ENCODE results near the gene IGFLR1.

Gene IGFLR1

GRCh38 chr19:35782589-35782988 is 40.3 kb upstream of the IGFLR1 start:
- H3K4me3 ChIP-seq (ENCODE audit: low read depth, low read length) = no peak overlapping the region
- TF ChIP-seq CTCF (IDR thresholded peaks at IDR 0.05; ENCODE audit: low read depth, low read length) = no peak

DNA sequence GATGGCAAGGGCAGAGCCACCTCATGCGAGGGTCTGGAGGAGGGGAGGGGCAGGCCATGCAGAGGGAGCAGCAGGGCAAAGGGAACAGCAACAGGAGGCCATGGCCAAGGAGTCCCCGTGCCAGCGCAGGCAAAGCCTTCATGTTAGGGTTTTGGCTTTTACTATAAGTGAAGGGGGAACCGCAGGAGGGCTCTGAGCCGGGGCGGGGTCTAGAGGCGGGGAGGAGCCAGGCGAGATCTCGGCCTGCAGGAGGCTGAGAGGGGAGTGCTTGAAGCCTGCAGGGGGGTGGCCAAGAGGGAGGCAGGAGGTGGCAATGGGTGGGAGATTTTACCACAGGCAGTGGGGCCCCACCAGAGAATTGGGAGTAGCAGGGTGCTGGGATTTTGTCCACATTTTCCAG is 39.4 kb upstream of the IGFLR1 start:
- H3K4me3 ChIP-seq (ENCODE audit: low read depth, low read length) = no peak overlapping the region
- TF ChIP-seq CTCF (IDR thresholded peaks at IDR 0.05; ENCODE audit: low read depth, low read length) = no peak

GRCh38 chr19:35780717-35781116 is 38.5 kb upstream of the IGFLR1 start:
- no peak for TF ChIP-seq CTCF (IDR thresholded peaks at IDR 0.05; ENCODE audit: low read depth, low read length)

GRCh38 chr19:35780058-35780457 is 37.8 kb upstream of the IGFLR1 start:
- no peak overlapping the region for H3K4me3 ChIP-seq (ENCODE audit: low read depth, low read length)
- TF ChIP-seq CTCF (IDR thresholded peaks at IDR 0.05; ENCODE audit: low read depth, low read length) = no peak

More at GRCh38 chr19:35780717-35781116, 38.5 kb upstream of the IGFLR1 start:
- H3K4me3 ChIP-seq (ENCODE audit: low read depth, low read length) = no peak overlapping the region

DNA sequence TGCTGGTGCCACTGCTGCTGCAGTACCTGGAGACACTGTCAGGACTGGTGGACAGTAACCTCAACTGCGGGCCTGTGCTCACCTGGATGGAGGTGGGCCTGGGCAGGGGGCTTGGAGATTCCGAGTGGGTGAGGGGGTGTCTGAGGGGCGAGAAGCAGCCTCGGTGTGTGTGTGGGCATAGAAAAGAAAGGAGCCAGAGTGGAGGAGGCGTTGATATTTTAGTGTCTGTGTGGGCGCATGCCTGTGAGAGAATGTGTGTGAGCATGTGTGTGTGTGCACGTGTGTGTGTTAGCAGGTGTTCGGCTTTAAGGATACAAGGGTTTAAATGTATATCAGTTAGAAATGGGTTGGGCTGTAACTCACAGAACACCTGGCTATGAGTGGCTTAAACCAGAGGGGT is 36.8 kb upstream of the IGFLR1 start:
- no peak for TF ChIP-seq CTCF (IDR thresholded peaks at IDR 0.05; ENCODE audit: low read depth, low read length)
- no peak overlapping the region for H3K4me3 ChIP-seq (ENCODE audit: low read depth, low read length)

DNA sequence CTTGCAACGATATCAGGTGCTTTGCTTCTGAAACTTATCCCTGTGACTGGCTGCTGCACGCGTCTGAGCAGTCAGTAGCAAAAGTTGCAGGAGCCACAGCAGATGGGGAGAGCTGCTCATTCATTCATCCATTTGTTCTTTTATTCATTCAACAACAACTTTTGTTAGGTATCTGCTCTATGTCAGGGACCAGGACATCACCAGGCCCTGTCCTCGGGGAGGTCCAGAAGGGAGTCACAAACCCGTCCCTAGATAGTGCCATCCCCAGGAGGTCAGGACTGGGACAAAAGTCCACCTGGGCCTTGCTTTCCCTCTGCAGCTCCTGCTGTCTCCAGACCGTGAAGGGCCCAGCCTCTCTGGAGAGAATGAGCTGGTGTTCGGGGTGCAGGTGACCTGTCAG is 35.7 kb upstream of the IGFLR1 start:
- TF ChIP-seq CTCF (IDR thresholded peaks at IDR 0.05; ENCODE audit: low read depth, low read length) = no peak

DNA sequence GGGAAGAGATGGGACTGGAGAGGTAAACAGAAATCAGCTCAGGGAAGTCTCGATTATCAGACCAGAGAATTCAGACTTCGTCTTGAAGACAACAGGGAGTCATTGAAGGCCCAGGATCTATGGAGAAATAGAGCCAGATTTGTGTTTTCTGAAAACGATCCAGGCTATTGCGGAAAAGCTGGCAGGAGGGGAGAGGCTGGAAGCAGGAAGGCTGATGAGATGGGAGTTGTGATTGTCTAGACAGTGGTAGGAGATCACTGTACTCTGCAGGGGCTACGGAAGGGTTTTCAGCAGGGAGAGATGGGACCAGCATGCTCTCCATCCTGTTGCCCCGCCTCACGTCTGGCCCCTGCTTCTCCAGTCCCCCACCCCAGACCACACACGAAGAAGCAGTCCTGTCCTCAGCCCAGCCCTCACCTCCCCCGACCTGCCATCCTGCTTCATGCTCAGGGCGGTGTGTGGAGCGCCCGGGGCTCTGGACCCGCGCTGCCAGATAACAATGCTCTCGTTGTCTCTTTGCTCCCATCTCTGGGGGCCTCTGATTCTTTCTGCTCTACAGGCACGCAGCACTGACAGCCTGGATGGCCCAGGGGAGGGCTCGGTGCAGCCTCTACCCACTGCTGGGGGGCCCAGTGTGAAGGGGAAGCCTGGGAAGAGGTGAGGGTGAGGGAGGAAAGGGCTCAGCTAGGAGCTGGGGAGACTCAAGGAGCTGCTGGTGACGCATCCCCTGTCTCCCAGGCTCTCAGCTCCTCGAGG is 35.0 kb upstream of the IGFLR1 start:
- no peak for TF ChIP-seq CTCF (IDR thresholded peaks at IDR 0.05; ENCODE audit: low read depth, low read length)
- no peak overlapping the region for H3K4me3 ChIP-seq (ENCODE audit: low read depth, low read length)

More for the DNA sequence above, 35.7 kb upstream of the IGFLR1 start:
- no peak overlapping the region for H3K4me3 ChIP-seq (ENCODE audit: low read depth, low read length)
